Renal cortical epithelial cell (primary cell): ENCODE data around the gene HERC2. TPM values are rescaled to one million over a fixed set of nuclear protein-coding genes. Genes with fewer than 3 reads are reported as not detected.
"Not testable (repeated sequence)": the region's sequence is repeated elsewhere in the genome, so short reads cannot be mapped to it uniquely, and the experiment has no call there.

ENCODE experiments used
- DNase-seq: peaks from one replicate; pipeline ENCODE4 v3.0.0-alpha.2; 2011; ENCODE audit warnings: low read depth
- total RNA-seq: library from RNA; depleted of rRNA; stranded (reverse); fragments of >200 nt; gene quantifications from 2 replicates; pipeline ENCODE4 v1.2.3, GENCODE V29; 2014

The HERC2 gene
- total RNA-seq, 1 donor from 2014 or later: 101 TPM

- no peak for DNase-seq
Measured at GRCh38 chr15:28273873-28274610, 47.9 kb downstream of the HERC2 start.

- DNase-seq: no peak
Measured at GRCh38 chr15:28273468-28273867, 48.5 kb downstream of the HERC2 start.

GRCh38 chr15:28272587-28272986 lies 49.4 kb downstream of the HERC2 start:
- DNase-seq: no peak

GRCh38 chr15:28271697-28272260 lies 50.2 kb downstream of the HERC2 start:
- peak; percentile 42 for DNase-seq

GRCh38 chr15:28269097-28269496 lies 52.9 kb downstream of the HERC2 start:
- no peak for DNase-seq

- no peak for DNase-seq
Measured at GRCh38 chr15:28267727-28268126, 54.3 kb downstream of the HERC2 start.

GRCh38 chr15:28265334-28266019 lies 56.5 kb downstream of the HERC2 start:
- no peak for DNase-seq

- no peak for DNase-seq
Measured at GRCh38 chr15:28264166-28264565, 57.8 kb downstream of the HERC2 start.

- no peak for DNase-seq
Measured at GRCh38 chr15:28262438-28262837, 59.5 kb downstream of the HERC2 start.

- no peak for DNase-seq
Measured at GRCh38 chr15:28260722-28261121, 61.3 kb downstream of the HERC2 start.

GRCh38 chr15:28260317-28260716 lies 61.7 kb downstream of the HERC2 start:
- DNase-seq: no peak

- no peak for DNase-seq
Measured at GRCh38 chr15:28255965-28256364, 66.0 kb downstream of the HERC2 start.

GRCh38 chr15:28252831-28253230 lies 69.1 kb downstream of the HERC2 start:
- DNase-seq: no peak

- DNase-seq: no peak
Measured at GRCh38 chr15:28246605-28247004, 75.4 kb downstream of the HERC2 start.

- no peak for DNase-seq
Measured at GRCh38 chr15:28243901-28244300, 78.1 kb downstream of the HERC2 start.

- no peak for DNase-seq
Measured at GRCh38 chr15:28243399-28243798, 78.6 kb downstream of the HERC2 start.

- DNase-seq: not testable (repeated sequence)
Measured at GRCh38 chr15:28238296-28238695, 83.7 kb downstream of the HERC2 start.

GRCh38 chr15:28231743-28232142 lies 90.2 kb downstream of the HERC2 start:
- DNase-seq: not testable (repeated sequence)

GRCh38 chr15:28231336-28231735 lies 90.6 kb downstream of the HERC2 start:
- not testable (repeated sequence) for DNase-seq

GRCh38 chr15:28228990-28229640 lies 92.9 kb downstream of the HERC2 start:
- not testable (repeated sequence) for DNase-seq

GRCh38 chr15:28228096-28228495 lies 93.9 kb downstream of the HERC2 start:
- no peak for DNase-seq

- not testable (repeated sequence) for DNase-seq
Measured at GRCh38 chr15:28227303-28227702, 94.7 kb downstream of the HERC2 start.
